Mesothelial cell of epicardium (in vitro differentiated cells): ENCODE measurements around the gene LASP1. TPM values are rescaled to one million over a fixed set of nuclear protein-coding genes. Genes with fewer than 3 reads are reported as not detected.
"Not testable (repeated sequence)": the region's sequence is repeated elsewhere in the genome, so short reads cannot be mapped to it uniquely, and the experiment has no call there.

ENCODE experiments used
- DNase-seq, 2 experiments: peaks; one replicate each; pipeline ENCODE4 v3.0.0; 2021; ENCODE audit warnings: low spot score in 2 of 2; ENCODE audit not compliant: unreplicated experiment in 2 of 2
- H3K27ac Mint-ChIP-seq: 2 replicates; pipeline ENCODE4 v1.8.0; 2021; ENCODE audit warnings: mixed read lengths
- H3K27me3 Mint-ChIP-seq: 2 replicates; pipeline ENCODE4 v1.8.0; 2021; ENCODE audit warnings: low read depth, mixed read lengths
- H3K36me3 Mint-ChIP-seq: 2 replicates; pipeline ENCODE4 v1.8.0; 2021; ENCODE audit warnings: mixed read lengths
- H3K4me1 Mint-ChIP-seq: 2 replicates; pipeline ENCODE4 v1.8.0; 2021; ENCODE audit warnings: mixed read lengths
- H3K4me3 Mint-ChIP-seq: 2 replicates; pipeline ENCODE4 v1.8.0; 2021; ENCODE audit warnings: mild to moderate bottlenecking, moderate library complexity, mixed read lengths
- H3K9me3 Mint-ChIP-seq: 2 replicates; pipeline ENCODE4 v1.8.0; 2021; ENCODE audit warnings: mixed read lengths
- CTCF ChIP-seq: fragments of 200-600 bp; sonication (generic); IDR thresholded peaks from one replicate; pipeline ENCODE4 v1.5.0; 2021; ENCODE audit warnings: antibody characterized with exemption; ENCODE audit not compliant: unreplicated experiment
- total RNA-seq: library from RNA; stranded (reverse); gene quantifications from 3 replicates; pipeline ENCODE4 v1.2.1, GENCODE V29; 2021

LASP1 gene
- total RNA-seq, 1 donor from 2014 or later: 144 TPM

- Mint-ChIP-seq H3K36me3 (peaks cover 40% of the 10 kb centered on the region), H3K27me3 (no peaks in the 10 kb centered on the region), H3K27ac (no peak overlapping the region), H3K4me1 (peaks cover 38% of the 10 kb centered on the region), H3K9me3 (no peaks in the 10 kb centered on the region), H3K4me3 (no peak overlapping the region)
- no peak for DNase-seq
- no peak for TF ChIP-seq CTCF
Measured at GRCh38 chr17:38848939-38849605, 20.8 kb upstream of the LASP1 start.

- H3K4me1 Mint-ChIP-seq: peaks cover 34% of the 10 kb centered on the region
- peaks cover 38% of the 10 kb centered on the region for H3K36me3 Mint-ChIP-seq
- H3K9me3 Mint-ChIP-seq: no peaks in the 10 kb centered on the region
- no peak for TF ChIP-seq CTCF
- no peaks in the 10 kb centered on the region for H3K27me3 Mint-ChIP-seq
- H3K27ac Mint-ChIP-seq: peak overlapping the region; percentile 72
- no peak for DNase-seq
- peak overlapping the region; percentile 100 for H3K4me3 Mint-ChIP-seq
Measured at GRCh38 chr17:38850374-38850773, 19.5 kb upstream of the LASP1 start.

- no peak for TF ChIP-seq CTCF
- H3K27ac Mint-ChIP-seq: peak overlapping the region; percentile 100
Measured at GRCh38 chr17:38851434-38851833, 18.4 kb upstream of the LASP1 start.

GRCh38 chr17:38852771-38853291, 17.0 kb upstream of the LASP1 start:
- Mint-ChIP-seq H3K4me3 (peak overlapping the region; percentile 100), H3K27ac (peak overlapping the region; percentile 100), H3K36me3 (peaks cover 33% of the 10 kb centered on the region), H3K27me3 (no peaks in the 10 kb centered on the region), H3K4me1 (peaks cover 34% of the 10 kb centered on the region), H3K9me3 (no peaks in the 10 kb centered on the region)
- DNase-seq: no peak
- TF ChIP-seq CTCF: no peak

More at GRCh38 chr17:38851434-38851833, 18.4 kb upstream of the LASP1 start:
- Mint-ChIP-seq H3K27me3 (no peaks in the 10 kb centered on the region), H3K36me3 (peaks cover 38% of the 10 kb centered on the region), H3K4me1 (peaks cover 34% of the 10 kb centered on the region), H3K4me3 (peak overlapping the region; percentile 100), H3K9me3 (no peaks in the 10 kb centered on the region)
- DNase-seq: no peak

- H3K27ac Mint-ChIP-seq: peak within 1 kb of the TSS; percentile 100
- no peaks in the 10 kb centered on the region for H3K9me3 Mint-ChIP-seq
- H3K27me3 Mint-ChIP-seq: no peaks in the 10 kb centered on the region
- TF ChIP-seq CTCF: no peak
- H3K4me3 Mint-ChIP-seq: peak within 1 kb of the TSS; percentile 100
- H3K4me1 Mint-ChIP-seq: peaks cover 34% of the 10 kb centered on the region
- DNase-seq: peak; percentile 87 to 91
- peaks cover 32% of the 10 kb centered on the region for H3K36me3 Mint-ChIP-seq
Measured at GRCh38 chr17:38853292-38854219, 16.3 kb upstream of the LASP1 start, which contains the start of gene RPL23. RPL23 (minus strand) TSS chr17:38853721; CDS start chr17:38853710, 11 bp downstream.

GRCh38 chr17:38855101-38855714, 14.7 kb upstream of the LASP1 start:
- DNase-seq, H3K9me3 Mint-ChIP-seq, H3K4me3 Mint-ChIP-seq, H3K27me3 Mint-ChIP-seq, H3K27ac Mint-ChIP-seq: not testable (repeated sequence)
- Mint-ChIP-seq H3K36me3 (peaks cover 18% of the 10 kb centered on the region), H3K4me1 (peaks cover 34% of the 10 kb centered on the region)
